HG03432 (cell line): ENCODE measurements around the gene PDK2.
A peak's percentile ranks its signal among the peaks of the same experiment; 100 is the strongest.

Experiments used
- ATAC-seq: cut with Tn5 transposase; IDR thresholded peaks from one replicate; pipeline ENCODE4 v1.9.1; 2021; ENCODE audit warnings: mild to moderate bottlenecking, moderate library complexity; ENCODE audit not compliant: unreplicated experiment

PDK2 gene

DNA sequence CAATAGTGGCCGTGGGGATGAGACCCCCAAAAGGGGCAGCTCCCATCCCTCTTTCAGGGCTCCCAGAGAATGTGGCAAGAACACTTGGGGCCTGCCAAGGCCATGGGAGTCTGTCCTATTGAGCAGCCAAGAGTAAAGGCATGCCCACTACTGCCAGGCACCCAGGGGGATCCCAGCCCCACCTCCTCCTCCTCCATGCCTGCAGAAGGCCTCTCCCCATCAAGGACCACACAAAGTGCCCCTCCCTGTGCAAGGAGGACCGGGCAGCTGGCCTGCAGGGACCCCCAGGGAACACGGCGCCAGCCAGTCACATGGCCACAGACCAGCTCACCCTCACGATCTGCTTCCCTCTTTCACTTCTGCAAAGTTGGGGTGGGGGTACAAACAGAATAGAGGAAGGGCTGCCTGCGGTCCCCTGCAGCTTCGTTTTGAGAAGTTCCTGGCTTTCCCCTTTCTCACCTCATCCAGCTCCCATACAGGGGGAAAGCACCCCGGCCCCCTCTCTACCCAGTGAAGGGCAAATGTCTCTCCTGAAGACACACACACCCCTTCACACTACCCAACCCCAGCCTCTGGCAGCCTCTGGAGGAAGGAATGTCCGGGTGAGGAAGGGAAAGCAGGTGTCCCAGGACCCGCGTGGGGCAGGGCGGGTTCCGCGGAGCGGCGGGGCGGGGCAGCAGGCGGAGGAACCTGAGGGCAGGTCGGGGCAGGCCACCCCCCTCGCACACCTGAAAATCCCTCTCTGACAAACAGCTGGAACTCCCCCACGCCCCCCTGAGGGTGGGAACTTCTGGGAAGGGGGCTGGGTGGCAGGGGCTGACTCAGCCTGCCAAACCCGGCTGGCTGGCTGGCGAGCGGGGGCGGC lies 53.3 kb downstream of the PDK2 start:
- peak; percentile 39 for ATAC-seq

DNA sequence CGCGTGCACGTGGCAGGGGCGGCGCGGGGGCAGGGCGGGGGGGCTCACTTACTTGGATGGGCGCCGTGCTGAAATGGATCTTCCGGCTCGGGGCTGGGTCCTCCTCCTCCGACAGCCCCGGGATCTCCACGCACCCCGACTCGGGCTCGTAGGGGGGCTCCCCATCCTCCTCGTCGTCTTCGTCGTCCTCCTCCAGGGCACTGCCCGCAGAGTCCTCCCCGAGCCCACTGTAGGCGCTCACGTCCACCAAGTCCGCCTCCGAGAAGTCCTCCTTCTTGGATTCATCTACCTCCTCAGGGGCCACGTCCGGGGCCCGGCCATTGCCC lies 53.9 kb downstream of the PDK2 start:
- ATAC-seq, result no peak

DNA sequence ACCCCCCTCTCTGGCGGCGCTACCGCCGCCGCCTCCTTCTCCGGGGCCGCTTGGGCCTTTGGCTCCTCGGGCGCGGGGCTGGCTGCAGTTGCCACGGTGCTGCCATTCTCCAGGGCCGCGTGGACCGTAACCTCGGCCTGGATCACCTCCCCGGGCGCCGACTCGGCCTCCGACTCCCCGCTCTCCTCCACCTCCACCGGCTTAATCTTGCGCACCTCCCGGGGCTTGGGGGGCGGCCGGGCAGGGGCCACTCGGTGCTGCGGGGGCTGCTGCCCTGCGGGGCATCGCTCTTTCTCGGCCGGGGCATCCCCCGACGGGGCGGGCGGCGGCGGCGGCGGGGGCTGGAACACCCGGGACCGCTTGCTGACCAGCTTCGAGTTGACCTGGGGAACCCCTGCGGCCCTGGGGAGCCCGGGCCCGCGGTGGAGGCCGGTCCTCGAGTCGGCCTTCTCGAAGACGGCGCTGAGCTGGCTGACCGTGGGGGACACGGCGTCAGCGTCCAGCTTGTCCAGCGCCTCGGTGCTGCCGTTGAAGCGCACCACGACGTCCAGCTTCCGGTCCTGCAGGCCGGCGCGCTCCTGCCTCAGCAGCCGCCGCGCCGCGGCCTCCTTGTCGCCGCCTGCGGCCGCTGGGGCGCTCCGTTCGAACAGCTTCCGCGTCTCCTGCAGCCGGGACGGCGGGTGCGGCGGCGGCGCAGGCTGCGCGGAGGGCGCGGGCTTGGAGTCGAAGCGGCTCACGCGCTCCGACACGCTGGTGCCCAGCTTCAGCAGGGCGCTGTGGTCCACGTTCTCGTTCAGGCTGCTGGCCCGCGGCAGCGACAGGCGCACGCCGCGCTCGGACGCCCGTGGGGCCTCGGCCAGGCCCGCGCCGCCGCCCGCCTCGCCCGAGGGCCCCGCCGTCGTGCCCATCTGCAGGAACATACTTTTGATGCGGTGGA lies 54.5 kb downstream of the PDK2 start:
- ATAC-seq, result no peak

DNA sequence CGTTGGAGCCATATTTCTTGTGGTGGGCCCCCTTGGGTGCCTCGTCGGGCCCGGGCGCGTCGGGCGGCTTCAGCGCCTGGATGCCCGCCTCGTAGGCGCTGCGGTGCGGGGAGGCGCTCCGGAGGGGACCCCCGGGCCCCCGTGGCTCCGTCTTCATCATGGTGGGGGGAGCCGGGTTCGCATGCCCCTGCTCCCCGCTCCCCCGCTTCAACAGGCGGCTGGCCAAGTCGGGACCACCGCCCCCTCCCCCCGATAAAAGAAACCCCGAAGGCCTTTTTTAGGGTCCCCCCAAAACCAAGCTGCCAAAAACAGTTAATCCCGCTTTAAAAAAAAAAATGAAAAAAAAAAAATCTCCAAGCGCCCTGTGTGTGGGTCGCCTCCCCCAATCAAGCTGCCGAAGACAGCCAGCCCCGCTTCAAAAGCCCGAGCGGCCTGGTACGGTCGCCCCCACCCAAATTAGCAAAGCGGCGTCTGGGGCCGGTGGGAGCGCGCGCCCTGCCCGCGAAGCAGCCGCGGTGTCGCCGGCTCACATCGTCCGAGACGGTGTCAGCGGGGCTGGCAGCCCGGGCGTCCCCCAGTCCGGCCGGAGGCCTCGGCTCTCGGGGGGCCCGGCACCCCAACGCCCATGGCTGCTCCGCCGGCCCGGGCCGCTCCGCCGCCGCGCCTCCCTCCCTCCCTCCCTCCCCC lies 55.3 kb downstream of the PDK2 start, which contains the start of gene PPP1R9B:
PPP1R9B (minus strand) TSS at position 324 of the 687 bp plus-strand sequence; CDS start at position 160, 164 bp downstream.
- ATAC-seq, result no peak

DNA sequence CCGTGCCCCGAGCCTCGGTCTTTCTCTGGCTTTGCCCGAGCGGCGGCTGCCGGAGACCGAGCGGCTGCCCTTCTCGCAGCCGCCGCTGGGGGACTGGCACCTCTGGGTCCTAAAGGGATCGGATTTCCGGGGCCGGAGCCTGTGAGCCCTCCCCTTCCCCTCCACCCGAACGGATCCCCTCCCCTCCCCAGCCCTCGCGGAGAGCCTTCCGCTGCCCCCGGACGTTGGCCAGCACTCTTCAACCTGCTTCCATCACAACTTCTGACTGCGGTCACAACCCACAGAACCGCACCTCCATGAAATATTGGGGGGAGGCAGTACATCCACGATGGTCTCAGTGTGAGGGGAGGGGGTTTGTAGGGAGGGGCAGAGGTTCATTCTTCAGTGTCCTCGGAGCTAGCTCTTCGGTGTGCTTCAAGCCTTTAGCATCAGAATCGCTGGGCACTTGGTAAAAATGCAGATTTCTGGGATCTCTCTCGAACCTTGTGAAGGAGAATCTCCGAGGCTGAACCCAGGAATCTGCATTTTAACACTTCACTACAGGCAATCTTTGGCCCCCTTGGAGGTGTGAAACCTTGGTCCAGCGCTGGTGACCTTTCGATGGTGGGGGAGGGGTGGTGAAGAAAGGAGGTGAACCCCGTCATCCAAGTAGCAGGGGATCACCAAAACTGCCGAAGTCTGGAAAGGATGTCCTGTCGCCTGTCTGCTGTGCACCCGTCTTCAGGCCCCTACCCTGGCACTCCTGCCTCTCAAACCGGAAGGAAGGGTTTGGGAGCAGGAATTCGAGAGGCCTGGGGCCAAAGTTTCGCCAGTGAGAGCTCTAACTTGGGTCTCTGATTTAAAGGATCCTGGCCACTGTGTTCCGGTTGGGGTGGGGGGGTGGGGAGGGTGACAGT lies 56.1 kb downstream of the PDK2 start:
- peak; percentile 40 for ATAC-seq

DNA sequence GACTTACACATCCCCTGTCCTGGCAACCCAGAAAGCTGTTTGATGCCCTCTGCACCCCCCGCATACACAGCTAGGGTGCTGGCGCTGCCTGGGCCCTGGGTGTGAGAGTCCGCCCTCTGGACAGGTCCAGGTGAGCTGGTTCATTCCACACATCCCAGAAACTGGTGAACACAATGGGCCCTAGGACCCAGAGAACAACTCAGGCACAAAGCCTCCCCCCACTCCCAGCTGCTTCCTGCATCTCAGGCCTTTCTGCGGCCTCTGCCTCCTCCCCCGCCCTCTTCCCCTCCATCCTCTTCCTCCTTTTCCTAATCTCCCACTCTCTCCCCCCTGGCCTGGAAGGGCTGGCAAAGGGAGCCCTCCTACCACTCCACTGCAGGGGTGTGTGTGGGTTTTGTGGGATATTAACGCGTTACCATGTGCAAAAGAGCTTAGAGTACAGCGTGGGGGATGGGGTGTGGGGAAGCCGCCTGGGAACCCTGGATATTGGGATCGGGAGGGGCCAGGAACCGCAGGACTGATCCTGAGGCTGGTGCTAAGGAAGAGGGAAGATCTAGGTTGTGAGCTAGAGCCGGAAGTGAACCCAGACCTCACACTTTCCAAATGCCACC lies 56.9 kb downstream of the PDK2 start:
- ATAC-seq, result peak; percentile 20

DNA sequence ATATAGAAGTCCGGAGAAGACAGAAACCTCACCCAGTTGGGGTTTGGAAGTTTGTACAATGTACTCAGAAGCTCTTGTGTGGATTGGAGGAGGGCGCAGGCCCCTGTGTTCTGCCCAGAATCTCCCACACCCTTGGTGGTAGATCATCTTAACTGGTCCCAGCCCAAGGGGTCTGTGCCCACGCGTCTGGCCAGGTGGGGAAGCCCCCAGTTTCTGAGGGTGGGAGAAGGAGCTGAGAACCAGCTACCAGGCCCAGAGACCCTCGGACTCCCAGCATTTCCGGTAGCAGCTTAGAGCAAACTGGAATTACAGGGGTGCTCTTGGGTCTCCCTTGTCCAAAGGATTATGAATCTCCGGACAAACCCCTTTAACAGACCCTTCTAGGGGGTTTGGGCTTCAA lies 57.6 kb downstream of the PDK2 start:
- no peak for ATAC-seq

DNA sequence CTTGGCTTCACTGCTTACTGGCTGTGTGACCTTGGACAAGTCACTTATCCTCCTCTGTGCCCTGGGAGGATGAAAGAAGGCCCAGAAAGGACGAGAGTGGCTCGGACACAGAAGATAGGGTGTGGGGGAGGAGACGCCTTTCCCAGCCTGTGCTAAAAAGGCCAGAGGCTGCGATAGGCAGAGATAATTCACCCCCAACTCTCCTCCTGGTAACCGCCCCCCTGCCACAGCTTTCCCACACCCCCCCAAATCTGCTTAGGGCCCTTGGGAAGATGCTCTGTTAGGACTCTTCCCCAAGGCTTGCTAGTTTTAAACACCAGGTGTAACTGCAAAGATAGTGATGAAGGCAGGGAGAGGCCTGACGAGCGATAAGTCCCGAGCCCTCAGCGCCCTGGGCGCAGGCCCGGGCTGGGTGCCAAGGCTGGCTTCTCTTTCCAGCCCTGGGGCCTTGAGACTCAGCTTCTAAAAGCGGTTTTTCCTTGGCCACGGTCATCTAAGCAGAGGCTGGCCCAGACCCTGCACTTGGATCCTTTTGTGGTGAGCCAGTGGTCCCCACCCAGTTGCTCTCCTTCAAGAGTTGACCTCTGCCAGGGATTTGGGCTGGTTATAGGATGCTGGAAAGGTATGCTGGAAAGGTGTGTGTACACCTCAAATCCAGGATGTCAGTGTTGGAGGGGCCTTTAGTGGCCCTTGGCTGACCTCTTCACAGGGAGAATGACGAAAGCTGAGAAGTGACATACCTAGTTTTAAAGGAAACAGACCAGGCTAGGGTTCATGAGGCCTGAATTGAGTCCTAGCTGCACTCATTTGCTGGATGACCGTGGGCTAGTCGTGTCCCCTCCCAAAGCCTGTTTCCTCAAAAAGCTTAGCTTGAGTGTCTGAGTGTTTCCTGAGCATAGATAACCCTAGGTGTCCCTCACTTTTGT lies 58.8 kb downstream of the PDK2 start:
- no peak for ATAC-seq

DNA sequence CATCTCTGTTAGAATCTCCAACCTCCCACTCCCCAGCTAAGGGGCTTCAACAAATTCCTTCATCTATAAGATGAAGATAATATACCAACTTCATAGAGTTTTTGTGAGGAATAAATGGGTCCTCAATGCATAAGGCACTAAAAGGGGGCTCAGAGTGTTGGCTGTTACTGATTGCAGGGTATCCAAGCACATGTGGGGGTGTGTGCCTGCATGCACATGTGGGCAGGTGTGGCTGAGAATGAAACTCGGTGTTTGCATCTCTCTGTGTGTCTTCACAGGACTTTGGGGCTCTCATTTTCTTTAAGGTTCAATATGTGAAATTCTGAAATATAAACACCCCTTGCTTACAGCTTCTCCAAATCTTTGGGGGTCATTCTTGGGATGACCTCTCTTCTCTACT lies 59.5 kb downstream of the PDK2 start:
- ATAC-seq, result peak; percentile 30

DNA sequence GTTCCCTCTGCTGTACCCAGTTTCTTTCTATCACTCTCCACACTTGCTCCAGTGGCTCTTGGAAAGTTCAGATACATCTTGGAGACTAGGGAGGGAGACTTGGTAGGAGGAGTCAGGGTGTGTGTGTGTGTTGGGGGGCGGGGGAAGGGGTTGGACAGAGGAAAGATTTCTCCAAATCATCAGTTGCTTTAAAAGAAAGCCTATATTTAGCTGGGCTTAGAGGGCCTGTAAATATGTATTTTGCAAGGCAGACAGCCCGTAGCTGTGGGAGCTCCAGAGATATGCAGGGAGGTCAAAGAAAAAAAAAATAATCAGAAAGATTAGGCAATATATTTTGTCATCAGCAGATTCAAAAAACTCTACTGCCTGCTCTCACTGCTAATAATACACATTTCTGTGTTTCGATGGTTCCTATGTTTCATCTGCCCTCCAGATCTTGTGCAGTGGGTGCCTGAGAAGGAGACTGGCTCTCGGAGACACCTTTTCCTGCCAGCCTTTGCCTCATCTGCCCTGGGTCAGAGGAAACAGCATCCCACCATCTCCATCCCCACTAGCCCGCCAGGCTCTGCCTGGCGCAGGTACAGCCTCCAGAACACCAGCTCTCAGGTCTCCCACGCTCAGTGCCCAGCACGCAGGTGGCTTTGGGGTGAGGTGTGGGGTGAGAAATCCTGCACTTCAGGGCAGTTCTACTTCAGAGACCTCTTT lies 60.1 kb downstream of the PDK2 start:
- no peak for ATAC-seq

DNA sequence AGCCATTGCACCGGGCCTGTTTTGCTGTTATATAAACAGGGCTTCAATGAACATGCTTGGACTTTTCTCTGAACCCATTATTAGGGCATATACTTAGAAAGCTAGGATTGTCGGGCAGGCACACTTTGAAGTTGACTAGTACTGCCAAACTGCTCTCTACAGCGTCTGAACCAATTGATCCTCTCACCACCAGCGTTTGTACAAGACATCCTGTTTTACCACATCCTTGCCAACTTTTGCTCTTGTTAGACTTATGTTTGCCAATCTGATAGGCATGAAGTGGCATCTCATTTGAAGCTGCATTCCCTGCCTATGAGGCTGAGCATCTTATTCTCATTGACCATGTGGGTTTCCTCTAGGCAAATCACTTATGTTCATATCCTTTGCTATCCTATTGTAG lies 62.7 kb downstream of the PDK2 start:
- ATAC-seq, result no peak

DNA sequence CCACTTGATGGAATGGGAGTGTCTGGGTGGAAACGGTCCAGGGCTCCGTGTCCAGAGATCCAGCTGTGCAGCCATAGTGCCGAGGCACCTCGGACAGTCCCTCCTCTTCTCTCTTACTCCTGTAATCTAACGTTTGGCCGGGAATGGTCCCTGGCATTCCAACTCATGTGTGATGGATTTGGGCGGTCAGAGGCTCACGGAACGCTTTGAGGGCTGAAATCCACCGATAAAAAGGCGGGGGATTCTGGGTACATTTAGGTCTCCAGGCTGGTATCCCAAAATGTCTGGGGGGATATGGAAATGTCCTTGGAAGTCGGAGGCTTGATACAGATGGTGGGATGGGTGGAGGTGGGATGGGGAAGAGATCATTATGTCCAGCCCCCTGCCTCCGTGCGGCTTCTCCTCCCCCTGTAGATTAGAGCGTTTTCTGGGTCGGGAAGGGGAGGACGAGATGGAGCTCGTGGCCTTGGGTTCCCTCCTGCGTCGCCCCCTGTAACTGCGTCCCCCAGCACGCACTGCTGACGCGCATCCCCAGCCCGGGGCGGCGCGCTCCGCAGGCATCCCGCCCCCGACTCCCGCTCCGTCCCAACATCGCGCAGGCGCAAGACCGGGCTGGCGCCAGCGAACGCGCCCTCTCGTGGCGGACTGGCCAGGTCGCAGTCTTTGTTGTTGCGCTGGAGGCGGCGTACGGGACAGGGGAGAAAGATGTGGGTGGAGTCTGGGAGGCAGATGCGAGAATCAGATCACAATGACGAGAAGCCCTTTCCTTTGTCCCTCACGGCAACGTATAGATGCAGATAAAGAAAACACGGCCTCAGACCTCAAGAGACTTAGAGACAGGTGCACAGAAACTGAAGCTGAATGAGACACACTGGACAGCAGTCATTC lies 66.1 kb downstream of the PDK2 start:
- ATAC-seq, result peak; percentile 84
